GM21717 (cell line): Measurements from ENCODE around the gene NLRP4.
"Not testable (repeated sequence)": the region's sequence is repeated elsewhere in the genome, so short reads cannot be mapped to it uniquely, and the experiment has no call there.

Source experiments
- ATAC-seq: cut with Tn5 transposase; IDR thresholded peaks from one replicate; pipeline ENCODE4 v1.9.1; 2021; ENCODE audit warnings: mild to moderate bottlenecking, moderate library complexity; ENCODE audit not compliant: unreplicated experiment

NLRP4 gene

DNA sequence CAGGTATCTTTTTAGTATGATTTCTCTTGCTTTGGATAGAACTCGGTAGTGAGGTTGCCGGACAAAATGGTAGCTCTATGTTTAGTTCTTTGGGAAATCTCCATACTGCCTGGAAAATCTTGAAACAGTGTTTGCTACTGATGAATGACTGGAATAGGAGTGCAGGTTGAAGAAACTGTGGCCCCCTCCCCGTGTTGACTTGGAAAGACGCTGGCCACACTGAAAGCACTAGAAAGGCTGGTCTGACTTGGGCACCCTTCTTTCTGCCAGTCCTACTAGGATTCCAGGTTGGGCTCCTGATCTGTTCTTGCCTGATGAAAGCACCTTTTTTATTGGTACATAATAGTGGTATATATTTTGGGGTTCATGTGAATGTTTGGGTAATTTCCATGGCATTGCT lies 46.3 kb downstream of the NLRP4 start:
- no peak for ATAC-seq

DNA sequence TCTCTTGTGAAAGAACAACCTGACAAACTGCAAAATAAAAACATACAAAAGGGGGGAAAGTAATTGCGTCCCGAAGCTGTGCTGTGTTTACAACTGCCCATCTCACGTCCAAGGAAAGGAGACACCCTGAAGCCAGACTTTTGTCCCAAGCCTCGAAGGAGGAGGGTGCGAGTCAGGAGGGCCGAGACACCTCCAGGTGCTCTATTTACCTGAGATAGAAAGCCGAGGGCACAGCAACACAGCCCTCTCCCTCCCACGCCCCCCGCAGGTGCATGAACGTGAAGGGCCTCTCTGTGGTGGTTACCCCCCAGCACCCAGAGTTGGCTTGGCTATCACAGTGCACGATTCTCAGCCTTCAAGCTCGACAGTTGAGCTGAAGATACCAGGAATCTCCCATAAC lies 62.6 kb downstream of the NLRP4 start:
- ATAC-seq: no peak

DNA sequence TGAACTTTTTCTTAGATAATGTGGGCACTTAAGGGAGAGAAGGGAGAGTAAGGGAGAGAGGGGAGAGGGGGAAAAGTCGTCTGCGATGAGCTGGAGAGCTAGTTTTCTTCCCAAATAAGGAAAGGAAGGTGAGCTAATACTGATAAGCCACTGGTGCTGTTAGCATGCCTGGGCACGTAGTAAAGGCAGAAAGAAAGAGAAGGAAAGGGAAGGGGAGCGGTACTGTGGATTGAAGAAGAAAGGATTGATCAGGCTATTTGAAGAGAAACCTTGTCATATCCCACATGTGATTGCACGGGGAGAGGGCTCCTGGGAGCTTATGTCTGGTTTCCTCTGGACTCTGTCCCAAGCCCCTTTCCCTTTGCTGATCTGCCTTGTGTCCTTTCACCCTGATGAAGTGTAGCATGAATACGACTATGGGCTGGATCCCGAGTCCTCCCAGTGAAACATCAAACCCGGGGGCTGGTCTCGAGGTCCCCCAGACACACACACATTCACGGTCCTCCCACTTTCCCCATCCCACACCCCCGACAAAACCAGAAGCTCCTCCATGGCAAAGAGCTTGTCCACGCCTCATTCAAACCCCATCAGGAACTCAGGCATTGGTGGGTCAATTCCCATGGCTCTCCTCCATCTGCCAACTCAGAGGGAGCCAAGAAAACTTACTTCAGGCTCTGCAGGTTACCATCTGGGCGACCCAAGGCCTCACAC lies 65.2 kb downstream of the NLRP4 start:
- ATAC-seq: no peak

DNA sequence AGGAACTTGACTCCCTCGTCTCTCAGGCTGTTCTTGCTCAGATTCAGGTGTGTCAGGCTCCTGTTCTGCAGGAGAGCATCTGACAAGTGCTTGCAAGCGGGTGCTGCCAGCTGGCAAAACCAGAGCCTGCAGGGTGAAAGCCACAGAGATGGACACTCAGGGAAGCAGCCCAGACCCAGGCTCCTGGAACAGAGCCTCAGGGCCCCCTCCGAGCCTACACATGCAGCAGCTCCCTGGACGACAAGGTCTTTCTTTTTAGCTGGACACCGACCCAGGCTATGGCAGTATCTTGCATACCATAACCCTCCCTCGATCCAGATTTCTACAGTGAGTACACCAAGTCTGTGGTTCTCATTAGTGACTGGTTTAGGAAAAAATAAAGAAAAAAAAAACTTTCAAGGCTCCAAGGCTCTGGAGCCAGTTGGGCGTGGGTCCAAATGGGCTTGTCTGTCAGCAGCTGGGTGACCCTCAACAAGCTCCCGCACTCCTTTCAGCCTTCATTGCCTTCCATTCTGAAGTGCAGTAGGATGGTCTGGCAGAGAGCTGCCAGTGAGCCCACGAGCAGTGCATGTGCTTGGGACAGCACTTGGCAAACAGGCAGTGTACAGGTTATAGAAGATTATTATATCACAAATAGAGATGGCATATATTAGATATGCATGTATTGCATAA lies 65.9 kb downstream of the NLRP4 start:
- ATAC-seq: no peak

DNA sequence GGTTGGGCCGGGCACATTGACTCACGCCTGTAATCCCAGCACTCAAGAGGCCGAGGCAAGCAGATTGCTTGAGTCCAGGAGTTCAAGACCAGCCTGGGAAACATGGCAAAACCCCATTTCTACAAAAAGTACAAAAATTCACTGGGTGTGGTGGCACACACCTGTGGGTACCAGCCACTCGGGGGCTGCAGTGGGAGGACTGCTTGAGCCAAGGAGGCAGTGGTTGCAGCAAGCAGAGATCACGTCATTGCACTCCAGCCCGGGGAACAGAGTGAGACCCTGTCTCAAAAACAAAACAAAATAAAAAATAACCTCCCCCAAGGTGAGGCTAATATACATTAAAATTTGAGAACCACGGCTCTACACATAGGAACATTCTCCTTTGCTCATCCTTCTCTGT lies 70.9 kb downstream of the NLRP4 start:
- ATAC-seq: no peak

DNA sequence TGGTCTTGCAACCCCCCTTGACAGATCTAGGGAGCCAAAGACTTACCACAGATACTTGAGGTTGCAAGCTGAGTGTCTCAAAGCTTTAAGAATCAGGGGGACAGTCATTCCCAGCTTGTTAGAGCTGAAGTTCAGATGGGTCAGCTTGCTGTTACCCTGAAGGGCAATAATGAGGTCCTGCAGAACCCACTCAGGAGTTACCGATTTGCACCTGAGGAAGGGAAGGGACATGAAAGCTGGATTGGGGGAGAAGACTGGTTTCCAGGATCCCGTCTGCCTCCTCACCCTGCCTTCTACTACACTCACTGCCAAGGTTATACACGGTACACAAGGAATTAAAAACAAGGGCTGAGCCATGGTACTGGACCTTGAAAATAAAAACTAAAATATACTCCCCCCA lies 71.4 kb downstream of the NLRP4 start:
- no peak for ATAC-seq

DNA sequence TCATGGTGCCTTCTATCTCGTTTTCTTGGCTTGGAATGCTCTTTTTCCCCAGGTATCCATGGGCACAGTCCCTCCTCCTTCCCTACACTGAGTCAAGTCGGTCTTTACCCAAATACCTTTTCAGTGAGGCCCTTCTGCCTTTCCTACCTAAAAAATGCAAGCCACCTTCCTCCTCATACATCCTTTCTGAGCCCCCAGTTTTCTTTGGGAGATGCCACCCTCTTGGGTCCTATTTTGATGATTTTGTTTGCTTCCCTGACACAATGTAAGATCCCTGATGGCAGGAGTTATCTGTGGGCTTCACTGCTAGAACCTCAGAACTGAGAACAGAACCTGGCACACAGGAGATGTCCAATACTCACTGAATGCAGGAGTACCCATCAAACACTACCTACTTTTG lies 73.5 kb downstream of the NLRP4 start:
- no peak for ATAC-seq

DNA sequence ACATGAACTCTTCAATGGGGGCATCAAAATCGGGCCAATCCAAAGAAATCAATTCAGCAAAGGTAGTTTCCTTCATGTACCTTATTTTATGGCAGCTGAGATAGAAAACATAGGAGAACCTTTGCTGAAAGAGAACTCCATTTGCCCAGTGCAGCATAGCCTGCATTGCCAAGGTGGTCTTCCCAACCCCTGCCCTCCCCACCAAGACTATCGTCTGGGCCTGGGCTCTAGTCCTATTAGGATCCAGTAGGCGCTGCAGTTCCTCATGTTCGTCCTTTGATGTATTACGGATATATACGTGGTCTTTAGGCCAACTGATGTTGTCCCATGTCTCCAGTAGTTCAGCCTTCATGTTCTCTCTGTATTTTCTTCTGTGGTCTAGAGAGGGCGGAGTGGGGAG lies 76.6 kb downstream of the NLRP4 start:
- ATAC-seq: no peak

DNA sequence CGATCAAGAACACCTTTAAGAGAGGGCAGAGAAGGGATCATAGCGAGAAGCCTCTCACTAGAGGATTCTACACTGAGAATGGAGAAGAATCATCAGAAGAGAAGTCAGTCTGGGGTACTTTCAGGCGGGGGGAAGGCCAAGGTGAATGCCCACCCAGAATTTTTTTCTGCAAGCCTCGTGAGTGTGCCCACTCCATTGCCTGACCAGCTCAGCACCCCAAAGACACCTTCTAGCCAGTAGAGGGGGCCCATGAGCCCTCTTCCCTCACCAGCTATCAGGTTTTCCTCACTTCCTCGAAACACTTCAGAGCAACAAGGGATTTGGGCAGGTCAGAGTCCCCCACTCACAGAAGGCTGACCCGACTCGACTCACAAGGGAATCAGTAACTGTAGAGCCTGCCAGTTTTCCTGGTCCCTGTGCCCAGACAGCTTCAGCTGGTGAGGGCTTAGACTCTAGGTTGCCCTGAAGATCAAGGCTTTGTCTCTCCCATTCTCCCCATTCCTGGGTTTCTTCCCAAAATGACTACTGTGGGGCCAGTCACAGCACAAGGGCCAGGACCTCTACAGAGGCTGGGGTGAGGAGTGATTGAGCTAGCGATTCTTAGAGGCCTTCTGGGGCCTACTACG lies 77.4 kb downstream of the NLRP4 start:
- no peak for ATAC-seq

DNA sequence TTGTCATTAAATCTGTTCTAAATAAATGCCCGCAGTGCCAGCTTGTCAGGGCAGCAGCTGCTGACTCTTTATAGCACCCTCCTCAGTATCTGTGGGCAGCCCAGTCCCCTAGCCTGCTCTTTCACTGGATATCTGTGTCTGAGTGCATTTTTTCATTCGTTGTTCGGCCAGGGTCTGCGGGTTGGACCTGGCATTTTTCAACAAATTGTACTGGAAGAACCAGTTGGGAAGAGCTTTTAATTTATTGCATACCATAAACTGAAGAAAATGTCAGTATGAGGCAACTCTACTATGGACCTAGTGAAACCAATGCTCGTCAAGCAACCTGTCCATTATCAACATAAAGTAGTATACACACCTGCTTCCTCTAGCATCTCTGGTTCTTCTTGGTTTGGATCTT lies 87.2 kb downstream of the NLRP4 start:
- no peak for ATAC-seq

DNA sequence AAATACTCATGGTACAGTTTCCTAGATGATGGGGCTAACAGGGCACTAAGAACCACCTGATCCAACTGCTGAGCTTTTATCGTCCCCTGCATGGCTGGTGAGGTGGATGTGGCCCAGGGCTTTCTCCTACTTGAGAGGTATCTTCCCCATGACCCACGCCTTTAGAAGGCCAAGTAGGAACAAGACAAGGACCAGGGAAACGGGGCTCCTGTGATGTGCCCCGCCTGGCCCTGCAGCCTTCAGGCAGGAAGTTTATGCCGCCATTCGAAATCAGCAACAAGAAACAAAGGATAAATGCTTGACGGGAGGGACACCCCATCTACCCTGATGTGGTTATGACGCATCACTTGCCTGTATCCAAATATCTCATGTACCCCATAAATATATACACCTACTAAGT lies 91.7 kb downstream of the NLRP4 start:
- ATAC-seq: no peak

DNA sequence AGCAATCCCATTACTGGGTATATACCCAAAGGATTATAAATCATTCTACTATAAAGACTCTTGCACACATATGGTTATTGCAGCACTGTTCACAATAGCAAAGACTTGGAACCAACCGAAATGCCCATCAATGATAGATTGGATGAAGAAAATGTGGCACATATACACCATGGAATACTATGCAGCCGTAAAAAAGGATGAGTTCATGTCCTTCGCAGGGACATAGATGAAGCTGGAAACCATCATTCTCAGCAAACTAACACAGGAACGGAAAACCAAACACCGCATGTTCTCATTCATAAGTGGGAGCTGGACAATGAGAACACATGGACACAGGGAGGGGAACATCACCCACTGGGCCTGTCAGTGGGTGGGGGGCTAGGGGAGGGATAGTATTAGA lies 92.9 kb downstream of the NLRP4 start:
- ATAC-seq: not testable (repeated sequence)

DNA sequence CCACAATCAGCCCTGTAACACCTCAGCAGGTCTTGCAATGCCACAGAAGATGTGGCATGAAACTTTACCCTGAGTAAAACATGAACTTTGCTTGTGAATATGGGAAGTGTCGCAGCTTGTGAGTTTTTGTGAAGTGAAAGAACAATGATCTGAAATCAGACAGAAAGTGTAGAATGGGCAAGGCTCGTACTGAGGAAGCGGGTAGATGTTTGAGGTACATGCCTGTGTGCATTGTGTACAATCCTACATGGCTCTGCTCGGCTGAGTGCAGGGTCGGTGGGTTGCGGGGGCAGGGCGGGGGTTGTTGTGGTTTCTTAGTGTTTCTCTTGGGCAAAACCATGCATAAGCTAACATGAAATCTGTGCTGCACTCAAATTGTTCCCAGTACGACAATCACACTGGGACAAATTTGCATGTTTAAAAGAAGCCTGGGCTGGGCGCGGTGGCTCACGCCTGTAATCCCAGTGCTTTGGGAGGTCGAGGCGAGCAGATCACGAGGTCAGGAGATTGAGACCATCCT lies 94.7 kb downstream of the NLRP4 start:
- no peak for ATAC-seq
